Tongue (tissue), 2 donors: ENCODE measurements around the gene AADACL2. TPM values are rescaled to one million over a fixed set of nuclear protein-coding genes. Genes with fewer than 3 reads are reported as not detected.
"Not testable (repeated sequence)": the region's sequence is repeated elsewhere in the genome, so short reads cannot be mapped to it uniquely, and the experiment has no call there.

Experiments used
- DNase-seq: peaks from one replicate; pipeline ENCODE4 v3.0.0-alpha.2; 2015
- total RNA-seq: library from RNA; depleted of rRNA; stranded (reverse); fragments of >200 nt; gene quantifications from one replicate; pipeline ENCODE4 v1.2.3, GENCODE V29; 2014

AADACL2 gene
- total RNA-seq: 2.7 TPM

GRCh38 chr3:151733613-151734012 is at the start of gene AADACL2:
AADACL2 (plus strand) TSS chr3:151733927; CDS start chr3:151734036, 109 bp downstream.
- DNase-seq: no peak

GRCh38 chr3:151684094-151684493 is 49.6 kb upstream of the AADACL2 start:
- DNase-seq: no peak

- no peak for DNase-seq
Measured at GRCh38 chr3:151686257-151686656, 47.5 kb upstream of the AADACL2 start.

- DNase-seq: peak; percentile 30
Measured at GRCh38 chr3:151687076-151687475, 46.7 kb upstream of the AADACL2 start.

- DNase-seq: no peak
Measured at GRCh38 chr3:151688571-151688970, 45.2 kb upstream of the AADACL2 start.

GRCh38 chr3:151690645-151691044 is 43.1 kb upstream of the AADACL2 start:
- DNase-seq: no peak

- no peak for DNase-seq
Measured at GRCh38 chr3:151697496-151697895, 36.2 kb upstream of the AADACL2 start.

GRCh38 chr3:151707216-151707615 is 26.5 kb upstream of the AADACL2 start:
- no peak for DNase-seq

GRCh38 chr3:151708868-151709267 is 24.9 kb upstream of the AADACL2 start:
- DNase-seq: no peak

- no peak for DNase-seq
Measured at GRCh38 chr3:151709847-151710246, 23.9 kb upstream of the AADACL2 start.

GRCh38 chr3:151721294-151721693 is 12.4 kb upstream of the AADACL2 start:
- no peak for DNase-seq

- no peak for DNase-seq
Measured at GRCh38 chr3:151722856-151723255, 10.9 kb upstream of the AADACL2 start.

- no peak for DNase-seq
Measured at GRCh38 chr3:151724576-151725562, 8.9 kb upstream of the AADACL2 start.

- DNase-seq: no peak
Measured at GRCh38 chr3:151726016-151726415, 7.7 kb upstream of the AADACL2 start.

GRCh38 chr3:151732861-151733260 is 866 bp upstream of the AADACL2 start:
- DNase-seq: no peak

GRCh38 chr3:151740581-151740980 is 6.9 kb downstream of the AADACL2 start:
- DNase-seq: no peak

- no peak for DNase-seq
Measured at GRCh38 chr3:151743855-151744254, 10.1 kb downstream of the AADACL2 start.

- DNase-seq: no peak
Measured at GRCh38 chr3:151750181-151750580, 16.5 kb downstream of the AADACL2 start.

- DNase-seq: no peak
Measured at GRCh38 chr3:151750678-151751077, 17.0 kb downstream of the AADACL2 start.

GRCh38 chr3:151751161-151751560 is 17.4 kb downstream of the AADACL2 start:
- DNase-seq: no peak

- no peak for DNase-seq
Measured at GRCh38 chr3:151753846-151754245, 20.1 kb downstream of the AADACL2 start.

- no peak for DNase-seq
Measured at GRCh38 chr3:151761581-151761980, 27.9 kb downstream of the AADACL2 start.

- not testable (repeated sequence) for DNase-seq
Measured at GRCh38 chr3:151764699-151765098, 31.0 kb downstream of the AADACL2 start.

GRCh38 chr3:151765685-151766084 is 32.0 kb downstream of the AADACL2 start:
- DNase-seq: no peak
